Ishikawa (cell line): ENCODE measurements around the gene SYNPR.

ENCODE experiments used
- CEBPB ChIP-seq: IDR thresholded peaks from 2 replicates; pipeline ENCODE4 v1.6.1; 2012
- CREB1 ChIP-seq: IDR thresholded peaks from 2 replicates; pipeline ENCODE4 v1.6.1; 2012; ENCODE audit warnings: low read depth
- EGR1 ChIP-seq: IDR thresholded peaks from 2 replicates; pipeline ENCODE4 v1.6.1; 2012
- EP300 ChIP-seq: IDR thresholded peaks from 2 replicates; pipeline ENCODE4 v1.6.1; 2012; ENCODE audit warnings: borderline replicate concordance
- FOXM1 ChIP-seq: IDR thresholded peaks from 2 replicates; pipeline ENCODE4 v1.6.1; 2012; ENCODE audit warnings: low read depth, borderline replicate concordance
- NFIC ChIP-seq: IDR thresholded peaks from 2 replicates; pipeline ENCODE4 v1.6.1; 2012
- RAD21 ChIP-seq: IDR thresholded peaks from 2 replicates; pipeline ENCODE4 v1.6.1; 2012; ENCODE audit warnings: low read depth
- REST ChIP-seq: IDR thresholded peaks from 2 replicates; pipeline ENCODE4 v1.6.1; 2012; ENCODE audit warnings: low read depth, mild to moderate bottlenecking
- TAF1 ChIP-seq: IDR thresholded peaks from 2 replicates; pipeline ENCODE4 v1.6.1; 2012; ENCODE audit warnings: low read depth, mild to moderate bottlenecking
- TCF12 ChIP-seq: IDR thresholded peaks from 2 replicates; pipeline ENCODE4 v1.6.1; 2012; ENCODE audit warnings: low read depth
- TEAD4 ChIP-seq: IDR thresholded peaks from 2 replicates; pipeline ENCODE4 v1.6.1; 2012
- USF1 ChIP-seq: IDR thresholded peaks from 2 replicates; pipeline ENCODE4 v1.6.1; 2012
- YY1 ChIP-seq: IDR thresholded peaks from 2 replicates; pipeline ENCODE4 v1.6.1; 2012; ENCODE audit warnings: low read depth
- ZBTB7A ChIP-seq: IDR thresholded peaks from 2 replicates; pipeline ENCODE4 v1.6.1; 2012; ENCODE audit warnings: low read depth
- TF ChIP-seq, protein P1 (sequence below): IDR thresholded peaks from 2 replicates; pipeline ENCODE4 v1.6.1; 2012

SYNPR gene

GRCh38 chr3:63355809-63356208 lies 77.7 kb downstream of the SYNPR start:
- TF ChIP-seq CREB1 (no peak), CEBPB (no peak), TEAD4 (no peak), TCF12 (no peak), YY1 (no peak), FOXM1 (no peak)

DNA sequence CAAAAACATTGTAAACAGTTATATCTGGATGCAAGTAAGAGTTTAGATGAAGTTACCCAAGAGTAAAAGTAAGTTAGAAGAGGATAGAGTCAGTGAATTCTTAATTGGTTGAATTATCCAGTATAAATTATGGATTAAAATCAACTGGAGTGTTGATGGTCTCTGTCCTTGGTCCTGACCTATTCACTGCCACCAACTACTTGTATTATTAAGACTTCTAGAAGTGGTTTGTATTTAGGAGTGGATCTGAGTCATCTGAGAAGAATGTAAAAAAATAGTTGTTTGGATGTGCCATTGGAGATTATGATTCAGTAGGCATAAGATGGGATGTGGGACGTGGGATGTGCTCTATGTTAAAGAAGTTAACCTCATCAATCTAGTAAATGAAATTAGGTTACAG lies 86.4 kb downstream of the SYNPR start:
- TF ChIP-seq REST (peak; percentile 85), TAF1 (no peak)

DNA sequence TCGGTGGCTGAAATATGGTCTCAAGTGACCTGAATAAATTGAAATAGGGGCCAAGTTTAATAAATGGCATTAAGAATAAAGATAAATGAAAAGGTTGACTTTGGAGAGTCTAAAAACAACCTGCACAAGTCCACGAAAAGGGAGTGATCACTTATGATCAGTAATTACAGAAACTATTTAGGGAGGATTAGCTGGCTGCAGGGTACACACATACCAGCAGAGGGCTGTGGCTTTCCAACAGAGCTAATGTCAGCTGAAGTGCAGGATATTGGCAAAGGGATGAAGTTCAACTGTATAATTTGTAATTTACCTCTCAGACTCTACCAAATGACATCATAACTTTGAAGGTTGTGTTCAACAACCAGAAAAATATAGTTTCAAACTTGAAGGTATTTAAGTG lies 86.8 kb downstream of the SYNPR start:
- TF ChIP-seq YY1 (no peak), EGR1 (no peak), TCF12 (no peak), NFIC (no peak), TEAD4 (no peak), RAD21 (no peak), EP300 (no peak), CREB1 (no peak), USF1 (no peak), ZBTB7A (no peak), CEBPB (no peak), FOXM1 (no peak), REST (no peak), TAF1 (no peak)
- TF ChIP-seq, protein P1, sequence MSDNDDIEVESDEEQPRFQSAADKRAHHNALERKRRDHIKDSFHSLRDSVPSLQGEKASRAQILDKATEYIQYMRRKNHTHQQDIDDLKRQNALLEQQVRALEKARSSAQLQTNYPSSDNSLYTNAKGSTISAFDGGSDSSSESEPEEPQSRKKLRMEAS, result no peak

- no peak for TF ChIP-seq USF1
- TF ChIP-seq REST, result no peak
- no peak for TF ChIP-seq EGR1
- TF ChIP-seq EP300, result no peak
- TF ChIP-seq FOXM1, result no peak
- TF ChIP-seq TEAD4, result no peak
- TF ChIP-seq RAD21, result no peak
- no peak for TF ChIP-seq NFIC
- TF ChIP-seq YY1, result no peak
- TF ChIP-seq ZBTB7A, result no peak
Measured at GRCh38 chr3:63365671-63366070, 87.6 kb downstream of the SYNPR start.

DNA sequence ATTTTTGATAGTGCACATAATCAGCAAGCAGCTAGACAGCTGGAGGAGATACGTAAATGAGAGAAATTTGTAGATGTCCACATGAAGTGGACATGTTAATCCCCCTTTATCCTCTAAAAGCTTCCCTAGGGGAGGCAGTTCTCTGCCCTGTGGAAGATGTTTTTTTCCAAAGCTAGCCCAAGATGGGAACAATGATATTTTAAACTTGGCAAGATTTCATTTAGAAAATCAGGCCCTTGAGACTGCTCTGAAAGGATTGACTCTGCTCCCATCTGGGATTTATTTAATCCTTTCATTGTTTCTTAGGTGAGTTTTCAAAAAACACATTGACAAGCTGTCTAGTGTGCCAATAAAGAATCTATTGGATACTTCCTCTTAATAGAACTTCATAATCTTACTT lies 92.0 kb downstream of the SYNPR start:
- TF ChIP-seq YY1 (no peak), NFIC (no peak), USF1 (no peak), EGR1 (no peak), TEAD4 (no peak), TAF1 (no peak), EP300 (no peak), REST (no peak), RAD21 (no peak), ZBTB7A (no peak), CEBPB (no peak), FOXM1 (no peak), CREB1 (no peak), TCF12 (no peak)
- TF ChIP-seq, protein P1, result no peak
